Kidney (tissue), 14 donors: ENCODE results near the gene EFNB3. TPM values are rescaled to one million over a fixed set of nuclear protein-coding genes. Genes with fewer than 3 reads are reported as not detected.
A peak's percentile ranks its signal among the peaks of the same experiment; 100 is the strongest.

Experiments
- DNase-seq, 5 donors: peaks; one replicate each; pipeline ENCODE4 v3.0.0-alpha.2; 2013 to 2020
- FAIRE-seq: peaks from 2 replicates; lab custom pipeline; 2012; peaks lifted over from hg19 to GRCh38; lab: Jason Lieb, UNC
- H3K27ac ChIP-seq, 2 donors: one replicate each; pipeline ENCODE4 v1.7.0; 2013; ENCODE audit warnings: low read depth in 2 of 2, low read length in 2 of 2, inconsistent platforms in 1 of 2
- H3K27me3 ChIP-seq: one replicate; pipeline ENCODE4 v1.7.1; 2013; ENCODE audit warnings: low read length, inconsistent platforms; ENCODE audit not compliant: control insufficient read depth, insufficient read depth
- H3K36me3 ChIP-seq, 3 donors: one replicate each; pipeline versions ENCODE4 v1.7.0 to v1.7.1; 2013; ENCODE audit warnings: low read length in 3 of 3, control low read depth in 1 of 3, inconsistent platforms in 1 of 3; ENCODE audit not compliant: insufficient read depth in 3 of 3, control insufficient read depth in 2 of 3
- H3K4me1 ChIP-seq, 3 donors: one replicate each; pipeline versions ENCODE4 v1.7.0 to v1.7.1; 2013; ENCODE audit warnings: low read length in 3 of 3, inconsistent platforms in 1 of 3, low read depth in 1 of 3; ENCODE audit not compliant: control insufficient read depth in 2 of 3, insufficient read depth in 2 of 3
- H3K4me3 ChIP-seq, 3 donors: one replicate each; pipeline versions ENCODE4 v1.7.0 to v1.8.1; 2013; ENCODE audit warnings: low read length in 3 of 3, control low read depth in 1 of 3, inconsistent platforms in 1 of 3
- H3K9ac ChIP-seq, 3 donors: one replicate each; pipeline versions ENCODE4 v1.7.0 to v1.7.1; 2013; ENCODE audit warnings: low read length in 3 of 3, control low read depth in 1 of 3, inconsistent platforms in 1 of 3
- H3K9me3 ChIP-seq, 3 donors: one replicate each; pipeline versions ENCODE4 v1.7.0 to v1.7.1; 2013; ENCODE audit warnings: low read length in 3 of 3, control low read depth in 1 of 3, inconsistent platforms in 1 of 3; ENCODE audit not compliant: control insufficient read depth in 2 of 3, insufficient read depth in 1 of 3
- CTCF ChIP-seq: IDR thresholded peaks from 3 replicates; pipeline ENCODE4 v1.5.1; 2012; ENCODE audit warnings: mild to moderate bottlenecking, moderate library complexity, borderline replicate concordance; ENCODE audit not compliant: insufficient read depth; ENCODE audit errors: extremely low read depth
- intact Hi-C: fragments of 100-400 bp; cut with DNase I; formaldehyde crosslinking; loops from one replicate; pipeline ENCODE4 v1.11.1; 2022
- polyA plus RNA-seq: library from polyadenylated mRNA; stranded (reverse); fragments of 350-450 nt; fragmentation: Illumina TruSeq; extraction: RNeasy Lipid Tissue Mini Kit (QIAGEN cat#74804); gene quantifications from one replicate; pipeline ENCODE4 v1.2.3, GENCODE V29; 2014; ENCODE audit warnings: low read depth, low replicate concordance; ENCODE audit not compliant: insufficient read depth
- total RNA-seq: library from RNA; stranded (reverse); fragmentation: NEBNext Ultra II Directional; extraction: Animal tissue kit (Norgen Biotek cat#: 25700); gene quantifications from one replicate; pipeline ENCODE4 v1.2.1, GENCODE V29; 2021
- donor health status: control.
- donor health status: control.
- donor health status: control.
- donor health status: control.
- donor health status: control.
- donor health status: DM: yes; HTN: yes; CAD: no.
- donor health status: Normal renal cell carcinoma (clear cell type).

The EFNB3 gene
- total and polyA plus RNA-seq, 2 donors from 2014 or later: 2.3 to 3.5 TPM

- no peak for FAIRE-seq
Observed at GRCh38 chr17:7667656-7668406, 37.2 kb upstream of the EFNB3 start.

GRCh38 chr17:7668482-7668881, 36.5 kb upstream of the EFNB3 start:
- no peak for FAIRE-seq
- Histone ChIP-seq H3K4me1 (no peaks in the 10 kb centered on the region), H3K4me3 (no peak overlapping the region), H3K9ac (no peak overlapping the region), H3K27me3 (no peaks in the 10 kb centered on the region), H3K36me3 (peaks cover 8 to 22% (median 17%) of the 10 kb centered on the region in 3 donors), H3K9me3 (peaks cover 1 to 3% (median 3%) of the 10 kb centered on the region in 3 donors), H3K27ac (no peak overlapping the region)
- TF ChIP-seq CTCF: no peak
- intact Hi-C loops: no loop called here
- no peak for DNase-seq

More at GRCh38 chr17:7667656-7668406, 37.2 kb upstream of the EFNB3 start:
- no peak for DNase-seq
- intact Hi-C loops: no loop called here
- H3K4me1 ChIP-seq: no peaks in the 10 kb centered on the region
- H3K27ac ChIP-seq: no peak overlapping the region
- no peak for TF ChIP-seq CTCF
- H3K9ac ChIP-seq: no peak overlapping the region
- no peak overlapping the region for H3K4me3 ChIP-seq
- H3K27me3 ChIP-seq: no peaks in the 10 kb centered on the region
- H3K9me3 ChIP-seq: no peaks in the 10 kb centered on the region
- peaks cover 3 to 16% (median 15%) of the 10 kb centered on the region in 3 donors for H3K36me3 ChIP-seq

- H3K9ac ChIP-seq: no peak overlapping the region
- TF ChIP-seq CTCF: peak; percentile 15
- no peak overlapping the region for H3K27ac ChIP-seq
- FAIRE-seq (no peak), DNase-seq (no peak)
- H3K4me1 ChIP-seq: no peaks in the 10 kb centered on the region
- intact Hi-C loops: no loop called here
- H3K36me3 ChIP-seq: peaks cover 9 to 34% (median 21%) of the 10 kb centered on the region in 3 donors
- no peaks in the 10 kb centered on the region for H3K27me3 ChIP-seq
- no peak overlapping the region for H3K4me3 ChIP-seq
- peaks cover 1 to 8% (median 3%) of the 10 kb centered on the region in 3 donors for H3K9me3 ChIP-seq
Observed at GRCh38 chr17:7673239-7673638, 31.8 kb upstream of the EFNB3 start.
